ENCODE results near the gene SAMD14. TPM values are rescaled to one million over a fixed set of nuclear protein-coding genes. Genes with fewer than 3 reads are reported as not detected.

Gene SAMD14
- total RNA-seq, 4 donors from 2014 or later, result 0.39 TPM; not detected in 3

- TF ChIP-seq POLR2A (IDR thresholded peaks at IDR 0.05) (no peak), CTCF (IDR thresholded peaks at IDR 0.05) (no peak)
- intact Hi-C loops (cut with DNase I; ENCODE audit: low total_unique reads), result no loop called here
- 42 to 44% methylated on average over 16 of the region's 16 CpGs for WGBS, 2 donors
- H3K4me3 ChIP-seq (ENCODE audit: low read depth, poor library complexity, severe bottlenecking), result no peak overlapping the region
- DNase-seq (ENCODE audit: low spot score in 2 of 2), result no peak
Measured at GRCh38 chr17:50144845-50145531, 15.0 kb upstream of the SAMD14 start.

- H3K4me3 ChIP-seq (ENCODE audit: low read depth, poor library complexity, severe bottlenecking), result no peak overlapping the region
- intact Hi-C loops (cut with DNase I; ENCODE audit: low total_unique reads), result no loop called here
- WGBS, 2 donors, result 74 to 83% methylated on average over 6 of the region's 6 CpGs
- TF ChIP-seq CTCF (IDR thresholded peaks at IDR 0.05) (no peak), POLR2A (IDR thresholded peaks at IDR 0.05) (no peak)
- no peak for DNase-seq (ENCODE audit: low spot score in 2 of 2)
Measured at GRCh38 chr17:50144355-50144754, 14.4 kb upstream of the SAMD14 start.

- intact Hi-C loops (cut with DNase I; ENCODE audit: low total_unique reads), result no loop called here
- 91 to 93% methylated on average over 20 of the region's 20 CpGs for WGBS, 2 donors
- no peak overlapping the region for H3K4me3 ChIP-seq (ENCODE audit: low read depth, poor library complexity, severe bottlenecking)
- DNase-seq (ENCODE audit: low spot score in 2 of 2), result no peak
- TF ChIP-seq CTCF (IDR thresholded peaks at IDR 0.05) (no peak), POLR2A (IDR thresholded peaks at IDR 0.05) (no peak)
Measured at GRCh38 chr17:50143461-50144176, 13.7 kb upstream of the SAMD14 start.

- TF ChIP-seq POLR2A (IDR thresholded peaks at IDR 0.05), result no peak
- TF ChIP-seq CTCF (IDR thresholded peaks at IDR 0.05), result no peak
- intact Hi-C loops (cut with DNase I; ENCODE audit: low total_unique reads), result no loop called here
- WGBS, 2 donors, result 71 to 82% methylated on average over 8 of the region's 8 CpGs
- DNase-seq (ENCODE audit: low spot score in 2 of 2), result no peak
- no peak overlapping the region for H3K4me3 ChIP-seq (ENCODE audit: low read depth, poor library complexity, severe bottlenecking)
Measured at GRCh38 chr17:50141745-50142110, 11.8 kb upstream of the SAMD14 start.

GRCh38 chr17:50141026-50141744 lies 11.2 kb upstream of the SAMD14 start:
- WGBS, 2 donors, result 94% methylated on average over 16 of the region's 16 CpGs
- intact Hi-C loops (cut with DNase I; ENCODE audit: low total_unique reads), result no loop called here
- no peak for TF ChIP-seq CTCF (IDR thresholded peaks at IDR 0.05)
- no peak for TF ChIP-seq POLR2A (IDR thresholded peaks at IDR 0.05)

More at GRCh38 chr17:50141026-50141744, 11.2 kb upstream of the SAMD14 start:
- no peak overlapping the region for H3K4me3 ChIP-seq (ENCODE audit: low read depth, poor library complexity, severe bottlenecking)
- no peak for DNase-seq (ENCODE audit: low spot score in 2 of 2)

Data from lower leg skin (tissue), 4 donors.